G401.6 (cell line): ENCODE data around the gene SPRY2.
"Not testable (repeated sequence)": the region's sequence is repeated elsewhere in the genome, so short reads cannot be mapped to it uniquely, and the experiment has no call there.

Experiments used
- FAIRE-seq: peaks from 2 replicates; lab custom pipeline; 2012; peaks lifted over from hg19 to GRCh38; lab: Jason Lieb, UNC

Gene SPRY2

GRCh38 chr13:80341101-80341755 is at the start of gene SPRY2:
SPRY2 (minus strand) TSS chr13:80341126; CDS start chr13:80337705, 3,421 bp downstream.
- no peak for FAIRE-seq

DNA sequence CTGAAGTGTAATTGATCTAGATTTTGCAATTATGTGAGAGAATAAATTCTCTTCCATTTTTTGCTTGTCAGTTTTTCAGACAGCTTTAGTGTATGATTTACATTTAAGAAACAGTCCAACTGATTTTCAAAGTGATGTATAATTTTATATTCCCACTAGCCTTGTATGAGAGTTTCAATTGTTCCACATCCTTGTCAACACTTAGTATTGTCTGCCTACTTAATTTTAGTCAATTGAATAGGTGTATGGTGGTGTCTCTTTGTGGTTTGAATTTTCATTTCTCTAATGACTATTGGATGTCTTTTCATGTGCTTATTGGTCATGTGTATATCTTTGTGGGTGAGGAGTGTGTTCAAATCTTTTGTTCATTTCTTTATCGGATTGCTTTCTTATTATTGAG is 49.4 kb upstream of the SPRY2 start:
- no peak for FAIRE-seq

DNA sequence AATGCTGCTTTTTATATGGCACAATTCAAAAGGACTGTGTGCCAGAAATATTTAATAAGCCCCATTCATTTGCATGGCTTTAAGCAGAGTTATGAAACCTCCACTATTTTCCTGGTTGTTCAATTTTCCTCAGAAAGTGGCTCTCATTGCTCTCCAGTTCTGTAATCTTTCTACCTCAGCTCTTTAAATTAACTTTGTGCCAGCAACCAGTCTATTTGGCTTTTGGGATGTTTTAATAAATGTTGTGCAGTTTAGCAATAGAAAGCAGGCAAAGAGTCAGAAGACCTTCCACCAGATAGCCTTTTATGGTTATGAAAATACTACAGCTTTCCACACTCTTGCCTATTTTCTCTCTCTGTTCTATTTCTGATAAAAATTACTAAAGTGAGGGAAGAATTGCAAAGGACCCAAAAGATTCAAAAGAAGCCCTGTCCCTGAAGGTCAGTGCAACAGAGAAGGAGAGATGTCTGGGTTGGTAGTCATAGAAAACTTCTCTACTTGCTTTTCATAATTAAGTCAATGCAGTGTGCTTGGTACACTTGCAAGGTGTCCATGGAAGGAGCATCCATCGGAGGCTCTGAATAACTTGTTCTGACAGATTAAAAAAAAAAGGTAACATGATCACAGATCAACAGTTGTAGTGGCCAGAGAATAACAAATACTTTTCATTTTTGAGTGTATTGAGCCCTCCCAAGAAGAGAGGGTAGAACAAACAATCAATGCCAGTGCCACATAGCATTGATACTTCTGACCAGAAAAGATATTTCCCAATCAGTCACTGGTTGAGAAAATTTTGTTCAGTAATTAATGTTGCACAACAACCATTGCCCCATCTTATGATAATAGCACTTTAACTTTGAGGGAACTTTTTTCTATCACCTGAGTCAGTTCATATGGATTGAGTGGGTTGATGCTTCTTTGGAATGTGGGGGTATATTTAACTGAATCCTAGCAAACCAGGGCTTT is 48.4 kb upstream of the SPRY2 start:
- no peak for FAIRE-seq

DNA sequence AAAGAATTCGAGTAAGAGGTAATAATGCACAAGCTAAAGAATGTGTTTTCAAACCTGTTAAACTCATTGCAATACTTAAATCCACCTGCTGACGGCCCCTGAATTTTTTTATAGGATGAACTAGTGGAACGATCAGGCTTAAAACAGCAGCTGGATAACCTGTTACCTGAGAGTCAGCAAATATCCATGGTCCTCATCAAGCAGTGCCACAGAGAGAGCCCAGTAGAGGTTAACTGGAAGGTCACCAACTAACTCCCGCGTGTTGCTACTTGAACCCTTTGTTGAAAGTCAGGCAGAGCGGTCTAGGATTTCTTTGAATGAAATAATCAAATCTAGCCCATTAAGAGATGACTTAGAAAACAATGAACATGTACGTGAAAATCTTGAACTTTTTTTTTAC is 47.6 kb upstream of the SPRY2 start:
- FAIRE-seq = no peak

- FAIRE-seq = no peak
Measured at GRCh38 chr13:80386592-80386991, 45.7 kb upstream of the SPRY2 start.

DNA sequence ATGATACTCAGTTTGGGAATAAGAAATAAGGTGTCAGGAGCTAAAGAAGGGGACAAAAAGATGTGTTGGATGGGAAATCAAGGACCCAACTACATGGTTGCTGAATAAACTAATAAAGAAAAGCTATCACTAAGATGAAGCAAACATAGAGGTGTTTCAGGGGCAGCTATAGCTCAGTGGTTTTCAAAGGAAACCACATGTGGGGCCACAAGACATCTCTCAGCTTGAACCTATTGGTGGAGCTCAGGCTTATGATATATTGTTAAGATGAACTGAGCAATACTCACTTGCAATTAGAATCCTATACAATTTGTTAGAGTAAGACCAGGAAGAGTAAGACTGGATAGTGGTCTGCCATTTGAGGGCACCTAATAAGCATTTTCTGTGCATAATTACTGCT is 45.1 kb upstream of the SPRY2 start:
- FAIRE-seq = no peak

DNA sequence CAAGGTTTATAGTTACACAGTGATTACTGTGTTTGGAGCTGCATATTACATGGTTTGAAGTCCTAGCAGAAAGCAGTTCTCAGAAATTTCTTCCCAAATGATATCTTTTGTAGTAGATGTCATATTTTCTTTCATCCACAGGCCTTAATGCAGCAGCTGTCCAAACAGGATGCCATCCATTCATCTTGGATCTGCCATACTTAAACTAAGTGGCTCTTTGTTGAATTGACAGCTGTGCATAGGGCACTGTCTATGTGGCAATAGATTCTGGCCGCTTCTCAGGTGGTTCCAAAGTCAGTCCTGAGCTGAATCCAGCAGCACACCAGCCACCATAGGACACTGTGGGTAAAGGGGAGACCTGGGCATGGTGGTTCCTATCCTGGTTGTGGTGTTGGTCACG is 41.6 kb upstream of the SPRY2 start:
- FAIRE-seq = no peak

DNA sequence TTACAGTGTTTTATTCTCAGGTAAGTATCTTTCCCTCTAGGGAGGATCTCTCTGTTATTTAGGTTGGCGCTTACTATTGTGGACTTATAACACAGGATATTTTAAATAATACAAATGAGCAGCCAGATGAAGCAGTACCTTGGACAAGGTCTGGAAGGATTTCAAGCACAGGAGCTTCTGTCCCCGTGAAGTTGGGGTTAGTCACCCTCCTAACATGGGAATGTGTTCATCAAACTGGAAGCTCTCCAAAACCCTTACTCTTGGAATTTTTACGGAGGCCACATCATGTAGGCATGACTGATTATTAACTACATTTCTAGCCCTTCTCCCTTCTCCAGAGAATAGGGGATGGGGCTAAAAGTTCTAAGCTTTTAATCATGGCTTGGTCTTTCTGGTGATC is 38.3 kb upstream of the SPRY2 start:
- no peak for FAIRE-seq

- FAIRE-seq = peak; percentile 51
Measured at GRCh38 chr13:80376554-80376953, 35.6 kb upstream of the SPRY2 start.

DNA sequence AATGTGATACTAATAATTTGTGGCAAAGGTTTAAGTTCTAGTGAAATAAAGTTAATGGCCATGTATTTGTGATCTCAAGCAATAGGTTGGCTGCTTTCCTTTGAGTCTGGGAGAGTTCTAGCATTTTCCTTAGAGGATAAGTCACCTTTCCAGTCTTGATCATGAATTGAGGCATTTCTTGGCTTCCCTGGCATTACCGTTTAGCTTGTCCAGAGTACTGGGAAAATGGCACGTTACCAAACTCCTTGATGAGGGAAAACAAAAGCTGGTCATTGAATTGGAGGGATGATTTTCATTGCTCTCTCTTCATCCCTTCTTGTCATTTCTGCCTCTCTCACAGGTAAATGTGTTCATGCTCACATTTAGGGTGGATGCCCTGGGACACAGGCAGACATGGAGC is 34.0 kb upstream of the SPRY2 start:
- FAIRE-seq = no peak

DNA sequence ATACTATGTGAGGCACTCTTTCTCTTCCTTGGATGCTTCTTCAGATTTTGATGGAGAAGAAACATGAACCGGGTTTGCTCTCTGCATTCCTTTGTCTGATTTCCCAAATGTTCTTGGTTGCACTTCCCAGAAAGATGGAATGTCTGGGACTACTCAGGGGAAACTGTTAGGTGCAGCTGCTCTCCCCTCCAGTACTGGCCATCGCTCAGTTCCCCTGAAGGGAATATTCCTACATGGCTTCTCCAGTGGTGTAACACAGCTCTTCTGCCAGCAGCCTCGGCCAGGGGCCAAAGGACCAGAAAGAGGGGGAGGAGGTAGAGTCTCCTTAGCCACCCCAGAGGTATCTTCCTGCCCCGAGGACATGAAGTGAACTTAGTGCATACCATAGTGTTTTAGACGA is 33.5 kb upstream of the SPRY2 start:
- FAIRE-seq = no peak

DNA sequence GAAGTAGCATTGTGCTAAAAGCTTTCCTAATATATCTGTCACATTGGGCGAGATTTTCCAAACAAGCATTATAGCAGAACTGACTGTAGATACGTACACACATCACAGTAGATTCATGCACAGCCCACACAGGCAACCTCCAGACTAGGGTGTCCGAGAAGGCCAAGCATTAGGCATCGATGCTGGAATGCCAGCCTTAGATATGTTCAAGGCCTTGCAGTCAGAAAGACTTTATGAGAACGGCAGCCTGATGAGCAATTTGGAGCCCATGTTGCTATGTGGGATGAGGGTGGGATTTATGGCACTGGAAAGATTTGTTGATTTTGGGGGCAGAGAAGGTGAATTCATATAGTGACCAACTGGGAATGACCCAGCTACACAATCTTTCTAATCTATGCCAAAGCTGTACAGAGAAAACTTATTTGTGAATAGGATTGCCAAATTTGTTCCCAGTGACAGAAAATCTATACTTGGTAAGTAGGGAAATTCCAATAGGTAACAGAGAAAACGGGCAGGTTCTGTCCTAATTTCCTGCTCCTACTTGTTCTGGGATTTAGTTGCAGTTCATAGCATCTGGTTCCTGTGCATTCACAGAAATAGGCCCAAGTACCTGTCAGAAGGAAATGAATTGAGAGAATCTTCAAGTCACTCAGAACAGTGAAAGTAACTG is 31.0 kb upstream of the SPRY2 start:
- FAIRE-seq = no peak

GRCh38 chr13:80367473-80367872 is 26.5 kb upstream of the SPRY2 start:
- FAIRE-seq = no peak

- peak; percentile 91 for FAIRE-seq
Measured at GRCh38 chr13:80363890-80364503, 23.1 kb upstream of the SPRY2 start.

DNA sequence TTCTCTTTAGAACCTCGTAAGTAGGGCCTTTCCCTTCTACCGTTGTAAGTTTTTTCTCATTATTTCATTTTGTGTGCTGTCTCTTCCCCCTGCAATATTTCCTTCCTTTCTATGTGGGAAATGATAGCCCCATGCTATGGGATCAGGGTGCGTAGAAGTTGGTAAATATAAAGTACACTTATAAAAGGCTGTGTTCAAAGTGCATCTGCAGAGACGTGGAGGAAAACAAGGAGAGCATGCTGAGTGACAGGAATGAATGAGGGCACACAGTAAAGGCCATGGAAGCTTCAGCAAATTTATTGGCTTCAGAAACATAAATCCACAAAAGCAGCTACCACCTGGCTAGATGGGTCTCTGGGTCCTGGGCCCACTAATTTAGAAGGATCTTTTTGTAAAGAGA is 21.6 kb upstream of the SPRY2 start:
- no peak for FAIRE-seq

- no peak for FAIRE-seq
Measured at GRCh38 chr13:80361883-80362327, 21.0 kb upstream of the SPRY2 start.

GRCh38 chr13:80361298-80361697 is 20.4 kb upstream of the SPRY2 start:
- no peak for FAIRE-seq

- no peak for FAIRE-seq
Measured at GRCh38 chr13:80360453-80360800, 19.5 kb upstream of the SPRY2 start.

DNA sequence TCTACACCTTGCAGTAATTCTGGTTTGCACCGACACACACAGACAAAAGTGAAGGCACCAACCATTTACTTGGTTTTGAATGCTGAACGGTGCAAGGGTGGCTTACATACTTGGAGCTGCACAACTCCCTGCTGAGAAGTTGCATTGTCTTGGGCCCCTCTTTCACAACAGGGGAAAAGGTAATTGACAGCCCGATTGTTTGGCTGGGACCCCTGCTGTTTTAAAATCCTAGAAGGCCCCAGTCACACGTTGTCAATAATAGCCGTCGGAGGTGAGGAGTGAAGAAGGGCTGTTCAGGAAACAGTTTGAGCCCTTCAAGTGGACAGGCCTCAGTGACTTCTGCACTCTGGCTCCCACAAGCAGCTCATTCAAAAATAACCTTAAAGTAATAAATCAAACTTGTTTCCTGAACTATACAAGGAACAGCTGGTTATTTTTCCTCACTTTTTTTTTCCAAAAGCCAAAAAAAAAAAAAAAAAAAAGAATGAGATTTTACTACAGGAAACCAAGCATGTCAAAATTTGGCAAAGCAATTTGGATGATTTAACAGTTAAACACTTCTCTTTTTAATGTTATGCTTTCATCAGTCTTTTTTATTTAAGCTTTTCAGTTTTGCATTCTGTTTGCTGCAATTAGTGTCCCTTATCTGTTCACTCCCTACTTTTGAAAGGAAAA is 19.0 kb upstream of the SPRY2 start:
- FAIRE-seq = no peak

DNA sequence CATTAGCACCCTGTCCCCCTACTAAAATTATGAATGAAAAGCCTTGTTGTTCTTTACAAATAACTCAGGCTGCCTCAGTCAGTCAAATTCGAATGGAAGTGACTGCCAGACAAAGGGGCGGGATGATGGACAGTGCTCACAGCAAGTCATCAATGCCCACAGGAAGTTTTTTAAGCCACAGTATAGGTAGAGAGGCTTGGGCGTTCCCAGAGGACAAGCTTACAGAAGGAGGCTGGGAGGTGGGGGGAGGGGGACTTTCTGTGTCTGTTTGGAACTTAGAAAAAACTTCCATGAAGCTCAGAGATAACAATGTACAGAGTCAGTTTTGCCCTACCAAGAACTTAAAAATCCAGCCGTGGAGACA is 18.5 kb upstream of the SPRY2 start:
- no peak for FAIRE-seq

- not testable (repeated sequence) for FAIRE-seq
Measured at GRCh38 chr13:80355496-80356094, 14.7 kb upstream of the SPRY2 start.

- no peak for FAIRE-seq
Measured at GRCh38 chr13:80348750-80349149, 7.8 kb upstream of the SPRY2 start.
